H1 (cell line): ENCODE measurements around the gene PHACTR1. TPM values are rescaled to one million over a fixed set of nuclear protein-coding genes. Genes with fewer than 3 reads are reported as not detected.

ENCODE experiments used
- ATF3 ChIP-seq: IDR thresholded peaks from 2 replicates; pipeline ENCODE4 v1.6.1; 2011; ENCODE audit warnings: low read depth, mild to moderate bottlenecking, low read length; ENCODE audit not compliant: insufficient read depth
- polyA plus RNA-seq, 7 experiments: library from polyadenylated mRNA; depleted of rRNA in 3 of 7; stranded (reverse) in 5 of 7; unstranded in 2 of 7; fragments of >200 nt in 5 of 7; fragments of 200-250 nt in 2 of 7; gene quantifications; 1 replicate in 5 of 7; 2 replicates in 1 of 7; 4 replicates in 1 of 7; pipeline versions ENCODE4 v1.2.1 to v1.2.3, GENCODE V29; 2011 to 2013; ENCODE audit warnings: missing spikeins in 2 of 7, mixed read lengths in 2 of 7
- total RNA-seq: library from RNA; stranded (reverse); fragmentation: NEBNext Ultra II Directional; extraction: Animal tissue kit (Norgen Biotek cat#: 25700); gene quantifications from 2 replicates; pipeline ENCODE4 v1.2.1, GENCODE V29; 2021

Gene PHACTR1
- total and polyA plus RNA-seq, 2 of the 8 experiments (the other 6 are each of a cell fraction or from before 2014, with no cell fraction given), result 3.9 to 17.1 TPM

DNA sequence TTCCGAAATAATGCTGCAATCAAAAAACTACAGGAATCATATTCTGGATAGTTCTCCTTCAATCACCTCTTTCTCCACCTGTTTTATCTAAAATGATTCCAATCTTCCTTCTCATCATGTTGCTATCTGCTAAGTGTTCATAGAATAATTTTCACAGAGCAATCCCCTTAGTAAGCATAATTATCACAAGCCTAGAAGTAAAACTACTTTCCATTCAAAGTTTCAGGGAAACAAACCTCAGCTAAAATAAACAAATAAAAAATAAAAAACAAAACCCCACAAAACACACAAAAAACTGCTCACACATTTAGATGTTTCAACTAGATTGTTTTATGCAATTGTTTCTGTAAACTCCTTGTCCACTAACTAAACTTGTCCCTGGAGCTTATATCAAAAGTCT, 291.2 kb downstream of the PHACTR1 start (continued):
- no peak for TF ChIP-seq ATF3
